Body of pancreas (tissue), 4 donors: ENCODE results near the gene SMCHD1.

Source experiments
- POLR2A ChIP-seq, 3 donors: fragments of 450-650 bp; IDR thresholded peaks; one replicate each; pipeline ENCODE4 v1.6.1; 2016; ENCODE audit warnings: antibody characterized with exemption in 3 of 3, mild to moderate bottlenecking in 2 of 3
- TF ChIP-seq, protein P1 (sequence below), 7 experiments: fragments of 450-650 bp in 4 of 7; fragments of 200-600 bp in 3 of 7; sonication (generic) in 3 of 7; IDR thresholded peaks; one replicate each; pipeline ENCODE4 v1.5.1; 2016 to 2019; ENCODE audit warnings: antibody characterized with exemption in 7 of 7

DNA sequence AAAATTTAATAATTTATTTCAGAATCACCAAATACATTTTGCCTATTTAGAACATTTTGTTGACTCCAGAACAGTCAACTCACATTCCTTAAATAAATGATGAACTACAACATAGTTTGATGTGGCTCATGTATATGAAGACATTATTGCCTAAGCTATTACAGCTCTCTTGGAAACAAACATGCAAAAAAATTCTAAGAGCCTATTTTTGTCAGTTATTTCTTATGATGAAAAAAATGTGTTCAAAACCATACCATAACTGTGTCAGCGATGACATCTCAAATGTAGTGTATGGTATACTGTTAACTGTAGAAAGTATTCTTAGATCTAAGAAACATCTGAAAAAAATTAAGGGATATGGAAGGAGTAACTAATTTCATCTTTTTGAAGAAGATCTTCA, 185.0 kb downstream of the SMCHD1 start:
- TF ChIP-seq, protein P1, sequence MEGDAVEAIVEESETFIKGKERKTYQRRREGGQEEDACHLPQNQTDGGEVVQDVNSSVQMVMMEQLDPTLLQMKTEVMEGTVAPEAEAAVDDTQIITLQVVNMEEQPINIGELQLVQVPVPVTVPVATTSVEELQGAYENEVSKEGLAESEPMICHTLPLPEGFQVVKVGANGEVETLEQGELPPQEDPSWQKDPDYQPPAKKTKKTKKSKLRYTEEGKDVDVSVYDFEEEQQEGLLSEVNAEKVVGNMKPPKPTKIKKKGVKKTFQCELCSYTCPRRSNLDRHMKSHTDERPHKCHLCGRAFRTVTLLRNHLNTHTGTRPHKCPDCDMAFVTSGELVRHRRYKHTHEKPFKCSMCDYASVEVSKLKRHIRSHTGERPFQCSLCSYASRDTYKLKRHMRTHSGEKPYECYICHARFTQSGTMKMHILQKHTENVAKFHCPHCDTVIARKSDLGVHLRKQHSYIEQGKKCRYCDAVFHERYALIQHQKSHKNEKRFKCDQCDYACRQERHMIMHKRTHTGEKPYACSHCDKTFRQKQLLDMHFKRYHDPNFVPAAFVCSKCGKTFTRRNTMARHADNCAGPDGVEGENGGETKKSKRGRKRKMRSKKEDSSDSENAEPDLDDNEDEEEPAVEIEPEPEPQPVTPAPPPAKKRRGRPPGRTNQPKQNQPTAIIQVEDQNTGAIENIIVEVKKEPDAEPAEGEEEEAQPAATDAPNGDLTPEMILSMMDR (IDR thresholded peaks at IDR 0.05): no peak
- TF ChIP-seq POLR2A (IDR thresholded peaks at IDR 0.05): no peak
